Activated naive CD4-positive, alpha-beta T cell (primary cell): Measurements from ENCODE around the gene TCERG1L.

ENCODE experiments used
- DNase-seq, 4 experiments: peaks; one replicate each; lab custom pipeline; 2025; lab: John Stamatoyannopoulos, UW

TCERG1L gene

GRCh38 chr10:131126321-131127137, 185.0 kb downstream of the TCERG1L start:
- DNase-seq, result no peak

GRCh38 chr10:131125511-131126225, 185.9 kb downstream of the TCERG1L start:
- no peak for DNase-seq

DNA sequence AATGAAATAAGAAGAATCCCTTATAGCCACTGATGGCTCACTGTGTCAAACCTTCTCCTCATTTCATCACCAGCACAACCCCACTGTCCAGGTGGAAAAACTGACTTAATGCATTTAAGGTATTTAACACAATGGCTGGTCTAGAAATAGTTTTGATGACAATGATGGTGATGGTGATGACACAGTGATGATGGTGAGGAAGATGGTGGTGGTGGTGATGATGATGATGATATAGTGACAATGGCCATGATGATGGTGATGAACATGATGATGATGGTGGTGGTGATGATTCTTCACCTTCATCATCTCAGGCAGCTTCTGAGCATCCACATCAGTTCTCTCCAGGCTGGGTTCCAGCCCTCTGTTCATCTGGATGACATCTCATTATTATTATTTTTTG, 186.6 kb downstream of the TCERG1L start:
- no peak for DNase-seq

GRCh38 chr10:131123496-131123895, 188.0 kb downstream of the TCERG1L start:
- no peak for DNase-seq

DNA sequence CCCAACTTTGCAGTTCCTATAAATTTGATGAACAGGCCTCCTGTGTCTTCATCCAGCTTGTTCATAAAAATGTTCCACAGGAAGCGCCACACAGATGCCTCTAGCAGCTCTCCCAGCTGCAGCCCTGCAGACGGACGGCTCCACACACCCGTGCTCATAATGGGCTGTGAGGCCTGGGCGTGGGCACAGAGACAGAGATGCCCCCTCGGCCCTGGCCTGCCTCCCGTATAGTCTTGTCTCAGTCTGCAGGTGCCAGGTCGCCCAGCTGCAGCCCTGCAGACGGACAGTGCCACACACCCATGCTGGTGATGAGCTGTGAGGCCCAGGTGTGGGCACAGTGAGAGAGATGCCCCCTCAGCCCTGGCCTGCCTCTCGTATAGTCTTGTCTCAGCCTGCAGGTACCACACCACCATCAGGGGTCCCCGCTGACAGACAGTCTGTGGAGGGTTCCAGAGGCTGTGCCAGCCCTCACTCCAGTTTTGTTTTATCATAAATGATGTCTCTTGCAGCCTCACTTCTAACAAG, 189.9 kb downstream of the TCERG1L start:
- DNase-seq, result no peak

- no peak for DNase-seq
These were observed 191.7 kb downstream of the TCERG1L start for GRCh38 chr10:131119626-131120355.

DNA sequence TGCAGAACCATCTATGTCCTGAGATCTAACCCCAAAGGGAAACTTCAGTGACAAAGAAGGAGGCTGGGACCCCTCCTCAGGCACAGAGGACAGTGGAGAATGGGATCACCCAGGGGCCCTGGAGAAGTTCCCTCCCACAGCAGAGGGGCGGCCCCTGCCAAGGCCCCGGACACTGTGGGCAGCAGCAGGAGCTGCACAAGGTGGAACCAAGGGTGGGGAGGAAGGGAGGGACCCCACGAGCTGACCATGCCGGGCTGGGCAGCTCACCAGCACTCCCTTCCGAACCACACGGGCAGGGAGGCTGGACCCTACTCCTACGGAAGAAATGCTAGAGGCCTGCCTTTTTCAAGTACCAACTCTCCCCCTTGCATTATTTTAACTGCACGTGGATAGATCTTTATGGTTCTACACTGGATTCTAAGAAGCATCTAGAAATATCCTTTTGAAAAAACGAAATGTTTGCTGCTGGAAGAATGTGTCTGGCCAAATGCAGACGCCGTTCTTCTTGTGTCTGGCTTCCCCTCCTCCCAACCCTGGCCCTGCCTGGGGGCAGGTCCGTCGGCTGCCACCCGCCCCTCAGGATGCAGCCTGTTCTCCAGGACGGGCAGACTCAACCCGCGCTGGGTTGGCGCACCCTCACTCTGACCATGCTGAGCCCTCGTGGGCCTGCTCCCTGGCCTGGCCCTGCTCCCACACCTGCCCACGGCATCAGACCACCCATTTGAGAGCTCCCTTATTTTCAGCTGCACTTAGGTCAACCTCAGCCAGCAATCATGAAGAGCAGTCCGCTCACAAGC, 193.9 kb downstream of the TCERG1L start:
- DNase-seq, result no peak

DNA sequence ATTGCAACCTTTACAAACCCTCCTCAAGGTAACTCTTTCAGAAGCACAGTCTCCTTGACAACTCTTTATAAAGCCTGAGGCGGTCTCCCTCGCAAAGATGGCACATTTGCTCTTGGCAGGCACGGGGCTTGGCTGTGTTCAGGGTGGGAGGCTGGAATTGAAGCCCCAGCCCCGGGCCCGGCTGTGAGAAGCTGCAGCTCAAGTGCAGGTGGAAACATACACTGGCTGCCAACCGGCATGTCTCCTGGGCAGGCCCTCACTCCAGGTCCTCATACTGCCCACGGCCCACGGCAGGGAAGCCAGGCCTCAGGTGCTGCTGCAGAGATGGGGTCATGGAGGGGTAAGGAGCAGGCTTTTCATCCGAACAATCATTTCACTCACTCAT, 194.5 kb downstream of the TCERG1L start:
- DNase-seq, result no peak

DNA sequence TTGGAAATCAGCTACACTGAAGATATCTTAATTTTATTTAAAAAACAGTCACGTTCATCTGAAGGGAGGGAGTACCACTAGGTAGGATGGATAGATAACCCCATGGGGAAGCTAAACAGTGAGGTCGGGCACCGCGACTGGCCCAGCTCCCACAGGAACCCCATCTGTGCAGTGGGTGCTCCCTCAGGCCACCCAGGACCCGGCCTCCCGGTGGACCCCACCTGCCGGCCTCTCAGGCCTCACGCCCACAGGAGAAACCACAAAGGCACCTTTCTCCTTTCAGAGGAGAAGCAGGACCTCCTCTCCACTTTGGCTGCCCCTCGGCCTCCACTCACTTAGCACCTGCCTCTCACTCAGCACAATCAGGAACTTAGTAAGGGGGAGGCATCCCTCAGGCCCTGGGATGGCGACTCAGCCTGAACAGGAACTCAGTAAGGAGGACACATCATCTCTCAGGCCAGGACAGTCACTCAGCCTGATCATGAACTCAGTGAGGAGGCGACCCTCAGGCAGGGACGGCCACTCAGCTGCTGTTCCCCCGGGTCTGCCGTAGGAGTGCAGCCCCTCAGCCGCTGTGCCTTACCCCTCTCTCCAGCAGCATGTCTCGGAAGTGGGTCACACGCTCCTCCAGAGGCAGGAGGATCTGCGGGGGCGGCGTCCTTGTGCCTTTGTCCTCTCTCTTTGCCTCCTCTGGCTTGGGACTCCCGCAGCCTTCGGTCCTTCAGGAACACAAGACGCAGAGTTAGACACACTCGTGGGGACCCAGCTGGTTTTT, 195.1 kb downstream of the TCERG1L start:
- DNase-seq, result no peak

DNA sequence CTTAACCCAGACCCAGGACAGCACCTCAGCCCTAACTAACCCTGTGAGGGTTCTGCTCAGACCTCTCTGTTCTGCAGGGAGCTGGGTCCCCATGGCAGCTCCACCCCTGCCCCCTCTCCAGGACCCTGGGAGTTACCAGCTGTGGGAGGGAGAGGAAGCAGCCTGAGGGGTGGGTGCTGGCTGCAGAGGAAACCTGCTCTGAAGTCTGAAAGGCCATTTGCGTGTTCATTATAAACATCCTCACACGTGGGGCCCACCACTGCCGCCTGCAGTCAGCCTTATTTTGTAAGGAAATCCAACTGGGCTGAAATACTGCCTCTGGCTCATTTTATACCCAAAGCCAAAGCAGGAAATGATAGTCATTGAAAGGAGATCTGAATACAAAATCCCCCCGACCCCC, 195.7 kb downstream of the TCERG1L start:
- no peak for DNase-seq

DNA sequence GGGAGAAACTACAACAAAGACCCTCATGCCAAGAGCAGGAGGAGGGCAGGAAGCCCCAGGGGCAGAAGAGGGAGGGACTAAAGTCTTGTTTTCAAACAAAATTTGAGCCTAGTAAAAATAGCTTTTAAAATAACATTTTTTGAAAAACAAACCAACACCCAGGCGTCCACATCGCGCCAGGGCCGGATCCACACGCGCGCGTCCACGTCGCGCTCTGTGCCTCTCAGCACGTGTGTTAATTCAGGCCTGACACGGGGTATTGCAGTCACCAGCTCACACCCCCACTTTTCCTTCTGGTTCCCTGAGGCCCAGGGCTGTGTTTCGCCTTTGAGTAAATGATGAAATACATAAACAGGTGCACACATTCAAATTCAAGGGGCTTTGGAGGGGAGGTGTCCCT, 196.2 kb downstream of the TCERG1L start:
- DNase-seq, result no peak

- no peak for DNase-seq
These were observed 196.7 kb downstream of the TCERG1L start for GRCh38 chr10:131114846-131115245.

DNA sequence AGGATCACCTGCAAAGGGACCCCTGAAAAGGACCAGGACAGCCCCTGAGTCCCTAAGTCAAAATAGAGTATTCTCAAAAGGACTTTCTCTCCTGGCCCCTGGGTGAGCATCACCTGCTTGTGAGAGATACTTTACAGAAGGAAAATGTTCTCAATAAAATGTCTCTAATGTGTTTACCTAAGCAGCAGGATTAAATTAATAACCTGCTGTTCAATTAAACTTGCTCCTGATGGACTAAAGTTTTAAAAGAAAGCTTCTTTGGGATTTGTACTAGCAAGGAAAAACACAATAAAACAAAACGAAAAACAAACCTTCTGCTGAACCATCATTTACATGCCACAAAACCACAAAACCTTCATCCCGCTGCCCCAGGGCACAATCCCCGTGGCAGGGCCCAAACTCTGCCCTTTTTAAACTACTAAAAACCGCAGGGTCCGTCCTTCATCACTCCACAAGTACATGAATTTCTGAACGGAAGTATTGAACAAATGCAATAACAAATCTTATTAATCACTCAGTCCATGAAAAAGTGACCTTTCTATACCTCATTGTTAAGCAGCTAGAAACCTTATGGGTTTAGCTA, 197.7 kb downstream of the TCERG1L start:
- DNase-seq, result no peak

- no peak for DNase-seq
These were observed 198.4 kb downstream of the TCERG1L start for GRCh38 chr10:131113165-131113564.

- no peak for DNase-seq
These were observed 198.8 kb downstream of the TCERG1L start for GRCh38 chr10:131112691-131113090.

- DNase-seq, result no peak
These were observed 199.9 kb downstream of the TCERG1L start for GRCh38 chr10:131111471-131112080.

GRCh38 chr10:131111007-131111406, 200.5 kb downstream of the TCERG1L start:
- DNase-seq, result no peak

DNA sequence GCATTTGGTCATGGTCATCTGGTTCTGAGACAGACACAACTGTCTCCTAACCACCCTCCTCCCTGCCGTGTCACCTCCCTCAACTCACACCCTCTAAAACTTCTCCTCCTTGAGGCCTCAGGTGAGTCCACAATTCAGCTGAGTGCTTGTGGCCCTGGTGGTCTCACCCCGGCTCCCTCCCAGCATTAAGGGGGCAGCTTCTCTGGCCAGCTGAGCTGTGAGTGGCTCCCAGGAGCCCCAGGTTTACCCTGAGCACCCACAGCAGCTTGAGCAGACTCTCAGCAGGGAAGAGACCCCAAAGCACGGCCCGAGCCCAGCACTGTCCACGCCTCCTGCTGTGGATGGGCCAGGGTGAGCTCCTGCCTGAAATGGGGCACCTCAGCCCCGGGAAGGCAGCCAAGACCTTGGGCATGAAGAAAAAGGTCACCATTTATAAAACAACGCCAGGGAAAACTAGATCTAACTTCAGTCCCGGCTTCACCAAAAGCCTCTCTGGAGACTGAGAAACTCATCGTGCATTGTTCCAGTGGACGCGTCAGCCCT, 201.2 kb downstream of the TCERG1L start:
- DNase-seq, result no peak

DNA sequence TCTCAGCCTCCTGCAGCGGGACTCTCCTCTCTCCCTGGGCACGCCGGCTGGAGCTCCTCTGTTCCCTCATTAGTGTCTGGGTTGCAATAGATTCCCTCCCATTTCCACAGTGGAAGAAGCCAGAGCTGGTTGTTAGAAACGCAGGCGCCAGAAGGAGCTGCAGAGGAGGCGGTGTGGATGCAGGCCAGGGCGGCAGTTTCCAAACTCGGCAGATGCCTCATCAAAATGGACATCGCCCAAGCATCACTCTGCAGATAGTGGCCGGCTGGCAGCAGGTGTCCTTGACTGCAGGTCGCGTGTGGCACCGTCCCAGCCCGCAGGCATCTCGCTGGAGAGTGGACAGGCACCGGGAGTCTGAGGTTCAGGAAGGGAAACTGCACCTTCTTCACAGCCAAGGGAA, 201.8 kb downstream of the TCERG1L start:
- DNase-seq, result no peak

DNA sequence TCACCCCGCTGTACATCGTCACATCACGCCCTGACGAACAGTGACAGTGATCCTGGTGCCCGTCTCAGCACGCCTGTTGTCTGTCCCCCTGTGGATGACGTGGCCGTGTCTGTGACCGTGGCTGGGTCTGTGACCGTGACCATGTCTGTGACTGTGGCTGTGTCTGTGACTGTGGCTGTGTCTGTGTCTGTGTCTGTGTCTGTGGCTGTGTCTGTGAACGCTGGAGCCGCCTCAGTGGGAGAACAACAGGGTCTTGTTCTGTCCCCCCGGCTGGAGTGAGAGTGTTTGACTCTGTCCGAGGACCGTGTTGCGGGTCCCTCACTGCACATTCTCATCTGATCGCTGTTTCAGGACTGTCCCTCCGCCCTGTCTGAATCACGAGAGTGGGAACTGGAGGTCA, 202.2 kb downstream of the TCERG1L start:
- DNase-seq, result no peak
